Stimulated activated CD8-positive, alpha-beta memory T cell treated with anti-CD3 and anti-CD28 coated beads, Interleukin-2, amount 100 ng/mL, for 48 hours (primary cell): Measurements from ENCODE around the gene B4GALT6.

Source experiments
- DNase-seq, 2 donors: peaks; one replicate each; pipeline ENCODE4 v3.0.0-alpha.2; 2020; ENCODE audit warnings: low read depth in 2 of 2

Gene B4GALT6

DNA sequence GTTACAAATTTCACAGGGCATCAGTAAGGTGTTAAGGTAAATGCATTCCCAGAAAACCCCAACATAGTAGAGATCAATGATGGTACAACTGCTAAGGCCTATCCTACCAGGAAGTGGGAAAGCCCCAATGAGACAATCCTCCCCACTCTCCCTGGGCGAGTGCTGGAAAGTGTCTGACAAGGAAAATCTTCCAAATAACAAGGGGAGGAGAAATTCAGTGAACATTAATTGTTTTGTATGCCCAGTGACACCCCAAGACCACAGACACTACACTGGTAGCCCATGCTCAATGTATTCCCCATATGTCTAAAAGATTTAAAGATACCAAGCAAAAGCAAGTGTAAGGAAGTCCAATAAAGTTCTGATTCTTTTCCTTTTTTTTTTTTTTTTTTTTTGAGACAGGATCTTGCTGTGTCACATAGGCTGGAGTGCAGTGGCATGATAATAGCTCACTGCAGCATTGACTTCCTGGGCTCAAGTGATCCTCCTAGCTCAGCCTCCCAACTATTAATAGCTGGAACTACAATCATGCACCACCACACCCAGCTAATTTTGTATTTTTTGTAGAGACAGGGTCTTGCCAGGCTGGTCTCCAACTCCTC is 24.7 kb downstream of the B4GALT6 start:
- DNase-seq, result no peak

DNA sequence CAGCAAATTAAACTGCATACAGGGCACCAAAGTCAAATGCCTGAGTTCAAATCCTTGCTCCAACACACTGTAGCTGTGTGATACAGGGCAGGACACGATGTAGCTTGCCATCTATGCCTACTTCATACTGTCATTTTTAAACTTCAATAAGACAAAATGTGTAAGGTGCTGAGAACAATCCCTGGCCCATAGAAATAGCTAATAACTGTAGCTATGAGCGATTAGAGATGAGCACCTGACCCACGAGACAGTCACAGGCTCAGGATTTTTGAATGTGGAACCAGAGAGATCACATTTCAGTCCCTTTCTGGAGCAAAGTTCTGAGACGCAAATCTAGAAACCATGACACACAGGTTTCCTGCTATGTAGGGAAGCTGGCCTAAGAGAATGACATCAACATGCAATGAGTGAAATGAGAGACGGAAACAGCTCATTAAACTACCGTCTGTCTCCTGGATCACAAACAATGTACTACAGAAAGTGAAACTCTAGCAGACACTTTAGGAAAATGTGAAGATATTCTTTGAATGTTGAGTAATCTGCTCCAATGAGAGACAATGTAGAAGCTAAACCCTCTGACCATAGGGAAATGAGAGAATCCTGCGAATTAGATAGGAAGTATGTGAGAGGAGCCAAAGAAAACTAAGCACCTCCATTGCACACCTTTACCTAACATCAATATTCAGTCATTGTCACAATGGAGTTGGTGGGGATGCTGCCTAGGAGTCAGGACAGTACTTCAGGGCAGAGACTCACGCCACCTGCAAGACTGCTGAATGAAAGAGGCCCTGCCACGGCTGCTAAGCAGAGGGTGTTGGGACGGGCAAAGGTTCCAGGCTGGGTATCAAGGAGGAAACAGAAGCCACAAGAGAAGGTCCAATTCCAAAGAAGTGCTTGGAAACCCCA is 25.5 kb downstream of the B4GALT6 start:
- DNase-seq, result no peak

DNA sequence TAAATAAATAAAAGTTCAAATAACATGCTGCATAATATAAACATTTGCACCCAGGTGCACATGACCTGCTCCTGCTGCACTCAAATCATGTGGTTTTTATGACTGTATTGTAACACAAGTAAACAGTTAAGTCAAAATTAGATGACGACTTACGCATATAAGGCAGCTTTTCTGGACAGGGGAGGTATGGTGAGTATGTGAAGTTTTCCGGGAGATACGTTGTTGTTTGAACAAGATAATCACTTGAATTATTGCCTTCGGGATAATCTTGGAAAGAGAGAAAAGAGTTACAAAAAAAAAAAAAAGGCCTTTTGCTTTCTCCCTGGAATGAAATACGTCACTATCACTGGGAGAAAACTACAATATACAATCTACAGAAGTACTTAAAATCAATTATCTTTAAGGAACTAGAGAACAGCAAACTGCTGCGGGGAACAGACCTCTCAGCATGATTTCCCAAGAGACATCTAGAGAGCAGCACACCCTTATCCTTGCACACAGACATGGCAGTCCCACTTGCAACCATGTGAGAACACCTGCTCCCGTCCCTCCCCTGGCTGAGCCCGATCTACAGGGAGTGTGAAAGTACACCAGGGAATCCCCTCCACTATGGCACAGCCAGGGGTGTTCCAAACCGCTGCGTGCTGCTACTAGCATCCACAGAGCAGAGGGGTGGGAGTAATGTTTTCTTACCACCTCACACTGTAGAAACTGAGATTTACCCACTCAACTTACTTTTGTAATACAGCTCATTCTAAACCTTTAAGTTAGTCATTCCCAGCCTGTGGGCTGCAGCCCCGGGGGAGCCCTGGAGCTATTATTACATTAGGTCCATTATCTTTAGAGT is 26.3 kb downstream of the B4GALT6 start:
- DNase-seq, result peak; percentile 12 to 30

DNA sequence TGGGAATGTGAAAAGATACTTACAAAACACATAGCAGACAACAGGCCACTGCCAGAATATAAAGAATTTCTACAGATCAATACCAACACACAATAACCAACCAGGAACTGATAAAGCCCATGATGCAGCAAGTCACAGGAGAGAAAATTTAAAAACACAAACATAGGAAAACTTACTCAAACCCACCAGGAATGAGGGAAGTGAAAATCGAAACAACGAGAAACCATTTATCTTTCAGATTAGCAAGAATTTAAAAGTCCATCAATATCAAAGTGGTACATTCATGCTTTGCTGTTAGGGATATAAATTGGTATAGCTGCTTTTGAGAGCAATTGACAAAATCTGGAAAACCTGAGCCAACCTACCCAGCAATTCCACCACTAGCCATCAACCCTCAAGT is 27.6 kb downstream of the B4GALT6 start:
- DNase-seq, result no peak

DNA sequence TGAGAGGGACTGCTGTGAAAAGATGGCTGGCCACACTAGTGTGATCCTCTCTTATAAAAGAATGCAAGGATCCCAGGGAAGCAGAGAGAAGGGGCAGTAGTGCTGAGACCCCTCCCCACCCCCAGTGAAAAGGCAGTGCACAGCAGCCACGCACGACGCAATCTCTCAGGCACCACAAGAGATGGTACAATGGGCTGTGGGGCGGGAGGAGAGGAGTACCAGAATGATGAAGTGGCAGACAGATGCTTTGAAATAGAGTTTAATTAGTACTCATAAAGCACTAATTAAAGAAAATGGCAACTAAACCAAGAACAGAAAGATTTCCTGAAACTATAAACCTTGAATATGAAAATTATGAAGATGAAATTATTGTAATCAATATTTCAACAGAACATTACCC is 29.0 kb downstream of the B4GALT6 start:
- DNase-seq, result no peak

DNA sequence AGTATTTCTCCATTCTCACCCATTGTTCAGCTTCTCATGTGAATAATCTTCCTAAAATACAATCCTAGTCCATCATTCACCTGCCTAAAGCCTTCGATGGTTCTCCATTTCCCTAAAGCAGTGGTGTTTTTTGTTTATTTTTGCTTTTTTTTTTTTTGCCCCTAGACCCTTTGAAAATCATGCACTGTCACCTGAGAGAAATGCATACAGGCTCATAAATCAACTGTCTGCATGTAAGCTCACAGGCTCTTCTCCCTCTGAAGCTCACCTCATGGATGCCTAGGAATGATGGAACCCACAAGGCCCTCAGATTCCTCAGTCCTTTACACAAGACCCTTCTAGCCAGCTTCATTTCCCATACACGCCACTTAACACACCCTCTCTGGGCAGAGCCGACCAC is 31.5 kb downstream of the B4GALT6 start:
- DNase-seq, result no peak

DNA sequence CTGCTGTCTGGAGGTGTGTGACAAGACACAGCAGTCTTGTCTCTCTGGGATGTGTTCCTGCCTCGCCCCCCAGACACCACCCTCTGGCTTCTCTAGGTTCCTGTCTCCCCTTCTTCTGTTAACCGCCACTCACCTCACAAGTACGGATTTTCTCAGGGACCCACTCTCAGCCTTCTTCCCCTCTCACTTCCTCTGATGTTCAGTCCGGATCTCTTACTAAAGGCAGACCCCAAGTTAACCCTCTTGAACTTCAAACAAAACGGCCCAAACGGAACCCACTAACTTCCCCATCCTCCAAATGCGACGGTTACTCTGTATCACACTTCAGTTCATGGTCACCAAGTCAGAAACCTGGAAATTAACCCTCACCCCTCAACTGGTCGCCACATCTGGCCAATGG is 32.0 kb downstream of the B4GALT6 start:
- DNase-seq, result no peak

DNA sequence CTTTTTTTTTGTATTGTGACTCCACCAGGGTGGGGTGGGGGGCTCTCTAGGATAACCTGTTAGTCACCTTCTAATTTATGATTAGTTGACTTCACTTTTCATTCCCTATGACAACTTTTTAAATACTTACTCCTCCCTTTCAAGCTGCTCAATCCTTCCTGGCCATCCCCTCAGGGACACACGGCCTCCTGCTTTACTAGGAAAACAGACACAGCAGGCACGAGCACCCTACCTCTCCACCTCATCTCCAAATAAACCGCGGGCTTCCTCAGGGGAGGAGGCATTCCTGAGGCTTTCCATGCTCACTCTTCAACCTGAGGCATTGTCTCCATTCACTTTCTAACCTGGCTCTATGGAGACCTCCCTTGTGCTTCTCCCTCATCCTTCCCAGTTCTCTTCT is 33.0 kb downstream of the B4GALT6 start:
- DNase-seq, result no peak

DNA sequence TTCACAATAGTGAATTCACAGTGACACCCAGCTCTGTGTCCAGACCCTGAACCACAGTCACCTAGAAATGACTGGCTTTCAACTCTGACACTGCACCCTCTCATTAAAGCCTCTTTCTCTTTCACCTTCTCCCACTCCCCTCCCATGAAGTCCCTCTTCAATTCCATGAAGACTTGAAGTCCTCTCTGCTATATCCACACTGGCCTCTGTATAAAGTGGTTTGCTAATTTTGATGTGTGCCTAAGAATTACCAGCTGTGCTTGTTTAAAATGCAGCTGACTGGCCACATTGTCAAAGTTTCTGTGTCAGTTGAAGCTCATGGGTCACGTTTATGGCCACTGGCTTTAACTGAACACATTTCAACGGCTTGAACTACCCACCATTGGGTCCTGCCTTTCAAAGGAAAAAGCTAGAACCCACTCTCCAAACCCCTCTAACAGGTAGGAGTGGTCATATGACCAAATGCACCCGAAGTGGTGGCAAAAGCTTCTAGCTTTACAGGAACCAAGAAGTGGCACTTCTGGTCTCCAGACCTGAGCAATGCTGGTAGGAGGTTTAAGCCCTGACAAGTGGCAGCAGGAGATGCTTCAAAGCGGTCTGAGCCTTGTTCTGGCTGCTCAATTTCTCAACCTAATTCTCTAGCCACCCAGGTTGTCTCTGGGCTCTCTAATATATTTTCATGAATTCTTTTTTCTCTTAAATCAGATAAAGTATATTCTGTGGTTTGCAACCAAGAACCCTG is 34.2 kb downstream of the B4GALT6 start:
- DNase-seq, result no peak

DNA sequence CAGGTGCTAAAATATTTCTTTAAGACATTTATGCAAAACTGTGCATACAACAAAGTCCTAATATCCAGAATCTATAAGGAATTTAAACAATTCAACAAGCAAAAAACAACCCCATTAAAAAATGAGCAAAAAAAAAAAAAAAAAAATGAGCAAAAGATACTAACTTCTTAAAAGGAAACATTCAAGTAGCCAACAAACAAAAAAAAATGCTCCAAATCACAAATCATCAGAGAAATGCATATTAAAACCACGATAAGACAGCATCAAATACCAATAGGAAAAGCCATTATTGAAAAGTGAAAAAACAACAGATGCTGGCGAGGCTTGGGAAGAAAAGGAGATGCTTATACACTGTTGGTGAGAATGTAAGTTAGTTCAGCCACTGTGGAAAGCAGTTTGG is 34.9 kb downstream of the B4GALT6 start:
- DNase-seq, result no peak

DNA sequence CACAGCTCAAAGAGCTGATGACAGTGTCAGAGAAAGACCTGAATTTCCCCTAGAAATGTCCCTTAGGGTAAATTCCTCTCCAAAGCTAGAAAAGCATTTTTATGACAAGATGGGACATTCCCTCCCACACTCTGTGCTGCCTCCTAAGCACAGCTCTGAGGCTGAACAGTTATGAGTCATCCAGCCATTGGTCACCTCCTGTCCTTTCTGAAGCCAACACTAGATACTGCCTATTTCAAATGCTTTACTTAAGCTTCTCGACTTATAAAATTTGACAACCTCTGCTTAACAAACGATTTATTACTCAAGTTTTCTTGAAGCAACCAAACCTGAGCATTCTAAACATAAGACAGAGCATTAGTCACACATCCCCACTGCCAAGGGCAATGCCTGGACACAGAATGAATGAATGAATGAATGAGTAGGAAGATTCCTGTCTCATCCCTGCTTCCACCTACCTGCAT is 35.4 kb downstream of the B4GALT6 start:
- no peak for DNase-seq

DNA sequence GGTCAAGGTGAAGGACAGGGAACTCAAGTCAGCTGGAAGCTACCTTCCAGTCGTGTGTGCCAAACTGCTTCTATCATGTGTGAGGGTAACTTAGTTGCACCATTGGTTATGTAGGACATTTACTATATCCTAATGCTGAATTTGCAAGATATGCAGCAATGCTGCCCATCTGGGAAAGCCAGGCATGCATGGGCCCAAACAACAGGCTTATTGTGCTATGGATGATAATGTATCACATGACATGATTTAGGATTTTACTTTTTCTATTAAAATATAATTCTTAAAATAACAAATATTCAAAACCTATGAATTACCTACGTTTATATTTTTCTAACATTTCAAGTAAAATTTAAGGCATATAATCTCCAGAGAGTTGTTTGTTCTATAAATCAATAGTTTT is 35.9 kb downstream of the B4GALT6 start:
- DNase-seq, result no peak

DNA sequence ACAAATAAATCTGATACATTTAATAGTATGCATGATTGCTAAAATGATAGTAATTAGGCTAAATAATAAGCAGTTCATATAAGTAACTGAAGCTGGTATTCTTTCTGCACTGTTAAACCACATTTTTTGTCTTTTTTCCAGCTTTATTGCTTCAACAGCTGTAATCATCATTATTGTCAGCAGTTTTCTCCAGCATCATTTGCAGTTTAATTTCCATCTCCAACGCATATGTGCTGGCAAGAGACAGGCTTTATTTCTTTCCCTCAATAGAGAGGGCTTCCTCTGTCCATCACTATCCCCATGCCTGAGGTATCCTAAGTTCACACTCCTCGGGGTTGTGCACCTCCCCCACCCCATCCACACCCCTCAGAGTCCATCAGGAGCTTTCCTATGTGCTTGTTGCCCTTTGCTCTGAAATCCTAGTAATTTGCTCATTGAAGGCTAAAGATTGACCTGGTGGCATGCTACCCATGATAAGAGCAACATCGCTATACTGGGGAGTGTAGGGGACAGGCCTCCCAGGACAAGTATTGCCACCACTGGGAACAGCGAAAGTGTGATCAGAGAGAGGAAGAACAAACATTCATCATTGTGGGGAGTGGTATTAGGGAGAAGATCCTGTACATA is 37.1 kb downstream of the B4GALT6 start:
- no peak for DNase-seq

DNA sequence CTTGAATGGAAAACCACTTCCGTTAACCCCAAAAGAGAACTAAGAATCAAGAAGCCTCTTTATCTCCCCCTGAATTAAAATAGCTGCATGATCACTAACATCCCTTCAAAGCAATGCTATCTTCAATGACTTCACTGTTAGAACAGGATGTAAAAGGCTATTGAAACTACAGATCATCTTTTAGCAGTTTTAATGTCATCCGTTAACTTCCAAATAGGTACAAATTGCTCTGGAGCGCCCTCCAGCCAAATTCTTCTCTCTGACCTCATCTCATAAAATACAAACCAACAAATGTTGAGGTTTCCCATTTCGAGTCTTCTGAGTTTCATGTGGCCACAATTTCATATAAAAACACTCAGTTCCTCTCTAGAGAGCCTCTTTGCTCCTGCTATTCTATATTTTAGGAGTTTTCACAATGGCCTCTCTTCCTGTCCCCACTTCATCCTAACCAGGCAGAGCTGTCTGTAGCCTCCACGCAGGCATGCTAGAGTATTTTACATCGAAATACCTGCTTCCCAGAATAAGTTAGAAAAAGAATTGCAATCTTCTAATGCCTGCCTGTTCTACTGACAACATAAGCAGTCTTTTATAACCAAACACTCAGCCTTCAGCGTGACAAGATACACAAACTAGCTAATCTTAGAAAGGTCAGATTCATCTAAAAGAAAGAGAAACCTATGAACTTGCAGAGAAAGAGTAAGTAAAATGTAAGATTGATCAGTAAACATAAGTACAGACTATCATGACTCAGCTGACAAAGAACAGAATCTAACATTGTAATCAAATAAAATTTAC is 37.9 kb downstream of the B4GALT6 start:
- no peak for DNase-seq

DNA sequence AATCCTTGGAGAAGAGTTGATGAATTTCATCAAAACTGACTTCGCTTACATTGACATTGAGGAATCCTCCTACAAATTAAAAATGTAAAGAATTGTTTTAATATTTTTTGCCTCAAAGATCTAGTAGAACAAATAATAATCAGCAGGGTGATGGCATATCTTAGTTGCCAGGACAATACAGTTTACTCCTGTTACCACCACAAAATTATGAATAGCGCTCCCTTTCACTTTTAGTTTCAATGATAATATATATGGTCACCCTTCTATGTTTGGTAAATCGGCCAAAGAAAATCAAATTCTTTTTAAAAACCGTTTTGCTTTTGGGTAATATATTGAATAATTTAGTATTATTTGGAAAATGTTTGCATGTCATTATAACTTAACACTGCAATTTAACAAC is 39.0 kb downstream of the B4GALT6 start:
- no peak for DNase-seq

DNA sequence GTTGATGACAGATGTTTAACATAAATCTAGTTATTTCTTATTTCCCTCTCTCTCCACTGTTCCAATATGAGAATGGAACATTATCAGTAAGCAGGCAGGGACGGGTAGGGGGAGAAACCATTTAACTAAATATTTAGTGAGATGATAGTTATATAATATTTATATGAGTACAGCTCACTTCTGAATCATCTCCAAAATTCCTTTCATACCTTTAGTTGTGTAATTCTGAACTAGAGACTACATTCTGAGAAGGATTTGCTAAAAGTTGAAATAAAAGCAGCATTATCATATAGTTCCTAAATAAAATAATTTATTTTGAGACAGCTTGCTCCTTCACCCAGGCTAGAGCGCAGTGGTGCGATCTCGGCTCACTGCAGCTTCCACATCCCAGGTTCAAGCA is 41.4 kb downstream of the B4GALT6 start:
- DNase-seq, result no peak

DNA sequence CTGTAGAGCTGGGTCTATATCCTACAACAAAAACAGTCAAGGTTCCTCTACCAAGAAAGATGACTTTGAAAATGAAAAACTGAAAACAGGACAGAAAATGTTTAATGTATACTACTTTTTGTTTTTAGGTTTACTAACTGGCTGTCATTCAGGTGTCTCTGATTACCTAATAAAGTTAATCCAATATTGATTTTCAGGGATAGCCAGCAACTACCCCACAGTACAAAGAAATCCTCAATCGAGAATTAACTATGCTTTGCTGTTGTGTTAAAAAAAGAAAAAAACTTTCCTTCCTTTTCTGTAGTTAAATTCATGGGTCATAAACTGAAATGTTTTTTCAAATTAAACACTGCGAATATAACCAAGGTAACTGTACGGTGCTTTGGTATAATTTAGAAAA is 46.9 kb downstream of the B4GALT6 start:
- no peak for DNase-seq

DNA sequence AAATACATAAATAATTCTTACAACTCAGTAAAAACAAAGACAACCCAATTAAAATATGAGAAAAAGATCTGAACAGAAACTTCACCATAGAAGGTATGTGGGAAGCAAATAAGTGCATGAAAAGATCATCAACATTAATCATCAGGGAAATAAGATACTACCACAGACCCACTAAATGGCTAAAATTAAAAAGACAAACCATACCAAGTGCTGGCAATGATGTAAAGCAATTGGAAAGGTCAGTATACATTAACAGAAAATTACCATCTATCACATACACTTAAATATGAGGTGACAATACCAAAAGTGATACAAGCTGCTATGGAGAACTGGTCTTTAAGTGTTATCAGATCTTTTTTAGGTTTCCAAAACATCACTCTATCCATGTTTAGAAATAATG is 48.0 kb downstream of the B4GALT6 start:
- DNase-seq, result no peak

DNA sequence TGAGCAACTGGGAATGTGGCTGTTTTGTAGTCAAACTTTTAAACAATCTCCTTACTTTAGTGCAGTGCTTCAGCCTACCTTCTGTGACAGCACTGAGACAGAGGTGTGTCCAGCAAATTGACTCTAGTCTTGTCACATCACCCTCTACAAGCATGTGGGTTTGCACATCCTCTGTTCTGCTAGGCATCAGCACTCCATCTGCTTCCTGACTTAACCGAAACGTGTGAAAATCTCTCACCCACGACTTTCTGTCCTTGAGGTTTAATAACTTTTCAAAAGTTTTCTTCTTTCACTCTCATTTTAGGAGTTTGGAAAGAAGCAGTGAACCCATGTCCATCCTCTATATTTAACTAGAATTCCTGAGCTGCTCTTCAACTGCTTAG is 50.1 kb downstream of the B4GALT6 start:
- no peak for DNase-seq
